LoVo (cell line): ENCODE measurements around the gene CD74.
"Not testable (repeated sequence)": the region's sequence is repeated elsewhere in the genome, so short reads cannot be mapped to it uniquely, and the experiment has no call there.

Experiments used
- DNase-seq: peaks from one replicate; pipeline ENCODE4 v3.0.0-alpha.2; 2016; ENCODE audit warnings: low spot score

CD74 gene

DNA sequence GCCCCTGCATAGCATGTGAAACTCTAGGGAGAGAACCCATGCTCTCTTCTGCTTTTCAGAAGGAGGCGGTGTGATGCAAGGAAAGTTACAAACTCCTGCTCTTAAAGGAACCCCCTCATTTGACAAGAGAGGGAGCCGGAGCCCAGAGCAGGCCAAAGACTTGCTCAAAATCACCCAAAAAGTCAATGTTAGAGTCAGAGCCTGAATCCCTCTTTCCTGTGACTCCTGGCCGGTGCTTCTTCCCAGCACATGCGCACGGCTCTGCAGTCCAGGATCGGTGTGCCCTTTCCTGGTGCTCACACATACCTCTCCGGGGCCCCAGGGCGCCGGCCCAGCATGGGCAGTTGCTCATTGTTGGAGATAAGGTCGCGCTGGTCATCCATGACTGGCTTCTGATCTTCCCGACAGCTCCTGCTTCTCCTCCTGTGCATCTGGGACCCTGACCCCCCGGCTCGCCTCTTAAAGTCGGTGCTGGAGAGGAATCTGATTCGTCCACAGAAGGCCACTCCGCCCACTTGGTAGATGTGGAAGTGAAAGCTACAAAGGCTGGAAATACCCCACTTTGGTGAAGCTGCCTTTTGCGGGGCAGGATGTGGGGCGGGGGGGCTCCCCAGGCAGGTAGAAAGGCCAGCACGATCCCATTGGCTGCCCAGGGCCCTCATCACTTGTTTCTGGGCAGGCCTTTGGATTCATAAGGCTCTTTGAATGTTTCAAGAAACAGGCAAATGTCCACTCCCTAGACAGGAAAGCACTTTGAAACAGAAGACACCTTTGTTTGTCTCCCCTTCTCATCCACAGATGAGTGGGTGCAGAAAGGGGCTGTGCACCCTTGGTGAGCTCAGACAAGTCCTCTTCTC lies at the start of gene CD74:
Gene CD74, minus strand, starts transcription at position 592 of the 857 bp plus-strand sequence. Its CDS starts 161 bp downstream, at position 431.
- no peak for DNase-seq

DNA sequence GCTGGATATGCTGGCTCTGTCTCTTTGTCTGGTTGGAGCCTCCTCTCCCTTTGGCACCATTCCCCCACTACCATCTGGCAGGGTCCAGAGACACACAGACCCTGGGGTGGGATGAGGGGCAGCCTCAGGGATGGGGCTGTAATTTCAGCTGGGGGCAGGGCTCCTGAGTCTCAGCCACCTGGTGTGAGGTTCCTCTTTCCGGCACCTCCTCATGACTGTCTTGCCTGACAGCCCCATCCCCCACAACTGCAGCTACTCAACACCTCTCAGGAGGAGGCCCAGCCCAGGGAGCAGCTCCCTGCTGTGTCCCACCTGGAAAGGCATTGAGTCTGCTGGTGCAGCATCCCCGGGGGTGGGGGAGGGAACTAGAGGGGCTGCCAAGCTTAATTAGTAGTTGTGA lies 48.5 kb upstream of the CD74 start:
- no peak for DNase-seq

DNA sequence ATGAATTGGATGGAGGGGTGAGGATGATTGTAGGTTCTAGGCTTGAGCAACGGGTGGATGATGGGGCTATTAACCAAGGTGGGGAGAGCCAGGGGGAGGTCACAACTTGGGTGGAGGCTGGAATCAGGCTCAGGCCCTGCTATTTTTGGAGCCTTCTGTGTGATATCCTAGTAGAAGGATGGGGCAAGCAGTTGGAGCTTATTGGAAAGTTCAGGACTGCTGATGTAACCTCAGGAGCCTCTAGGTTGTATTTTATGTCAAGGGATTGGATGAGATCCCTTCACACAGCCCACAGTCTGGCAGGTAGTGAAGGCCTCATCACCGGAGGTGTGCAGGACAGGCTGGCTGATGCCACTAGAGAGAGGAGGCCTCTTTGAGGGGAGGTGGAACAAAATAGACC lies 48.1 kb upstream of the CD74 start:
- DNase-seq = no peak

- peak; percentile 86 for DNase-seq
These were observed 46.3 kb upstream of the CD74 start for GRCh38 chr5:150458802-150459557.

DNA sequence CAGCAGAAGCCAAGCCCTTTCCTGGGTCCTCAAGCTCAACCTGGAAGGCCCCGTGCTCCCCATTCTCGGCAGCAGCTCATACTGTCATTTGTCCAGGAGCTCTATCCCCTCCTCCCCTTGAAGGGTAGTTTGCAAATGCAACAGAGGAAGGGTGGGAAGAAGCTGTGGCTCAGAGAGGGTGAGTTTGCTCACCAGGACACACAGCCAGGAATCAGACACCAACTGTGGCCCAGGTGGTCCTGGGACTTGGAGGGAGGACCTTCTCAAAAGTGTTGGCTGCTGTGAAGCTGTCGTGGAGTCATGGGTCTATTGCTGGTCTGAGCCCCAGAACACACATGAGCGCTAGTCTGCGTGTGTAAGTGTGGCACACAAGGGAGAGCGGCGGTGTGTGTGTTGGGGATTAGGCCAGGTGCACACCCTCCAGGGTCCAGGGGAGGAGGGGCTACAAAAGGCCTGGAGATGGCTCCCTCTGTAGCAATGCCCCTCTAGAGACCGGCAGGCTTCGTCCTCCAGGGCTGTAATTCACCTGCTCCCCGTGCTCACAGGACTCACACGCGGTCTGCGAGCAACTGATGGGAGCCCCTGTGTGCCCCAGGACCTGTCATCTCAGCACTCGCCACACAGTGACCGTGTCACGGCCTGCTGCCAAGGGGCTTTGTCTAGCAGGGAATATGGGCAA lies 45.0 kb upstream of the CD74 start:
- DNase-seq = no peak

DNA sequence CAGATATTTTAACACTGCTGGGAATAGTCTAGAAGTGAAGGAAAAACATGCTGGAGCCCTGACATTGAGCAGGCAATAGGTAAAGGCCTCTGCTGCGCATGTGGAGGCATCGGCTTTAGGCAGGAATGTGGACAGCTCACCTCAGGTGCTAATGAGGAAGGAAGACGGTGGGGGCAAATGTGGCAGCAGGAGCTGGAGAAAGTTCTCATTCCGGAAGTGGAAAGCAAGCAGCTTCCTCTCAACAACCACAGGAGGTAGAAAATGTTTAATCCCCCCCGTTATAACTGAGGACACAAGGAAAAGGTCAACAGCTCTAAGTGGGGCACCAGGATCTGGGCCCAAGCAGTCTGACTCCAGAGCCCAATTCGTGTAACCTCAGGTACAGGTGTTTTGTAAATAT lies 44.4 kb upstream of the CD74 start:
- no peak for DNase-seq

GRCh38 chr5:150454492-150455229 lies 42.0 kb upstream of the CD74 start:
- no peak for DNase-seq

GRCh38 chr5:150454027-150454426 lies 41.3 kb upstream of the CD74 start:
- not testable (repeated sequence) for DNase-seq

GRCh38 chr5:150452914-150453313 lies 40.2 kb upstream of the CD74 start:
- DNase-seq = no peak

DNA sequence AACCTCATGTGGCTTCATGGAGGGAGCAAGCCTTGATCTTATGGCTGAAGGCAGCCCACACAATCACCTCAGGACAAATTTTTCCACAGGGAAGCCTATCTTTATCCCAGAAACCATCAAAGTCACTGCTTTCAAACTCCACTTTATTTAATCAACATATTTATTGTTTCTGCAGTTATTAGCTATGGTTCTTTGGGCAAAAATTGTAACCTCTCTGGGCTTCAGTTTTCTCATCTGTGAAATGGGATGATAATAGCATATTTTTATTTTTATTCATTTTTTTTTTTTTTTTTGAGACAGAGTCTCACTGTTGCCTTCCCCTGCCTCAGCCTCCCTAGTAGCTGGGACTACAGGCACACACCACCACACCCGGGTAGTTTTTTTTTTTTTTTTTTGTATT lies 38.9 kb upstream of the CD74 start:
- DNase-seq = no peak

GRCh38 chr5:150449517-150450339 lies 37.0 kb upstream of the CD74 start, which contains the start of gene RPS14:
Gene RPS14 (minus strand): TSS chr5:150449739. CDS start chr5:150447733, 2,006 bp downstream.
- DNase-seq = peak; percentile 95

DNA sequence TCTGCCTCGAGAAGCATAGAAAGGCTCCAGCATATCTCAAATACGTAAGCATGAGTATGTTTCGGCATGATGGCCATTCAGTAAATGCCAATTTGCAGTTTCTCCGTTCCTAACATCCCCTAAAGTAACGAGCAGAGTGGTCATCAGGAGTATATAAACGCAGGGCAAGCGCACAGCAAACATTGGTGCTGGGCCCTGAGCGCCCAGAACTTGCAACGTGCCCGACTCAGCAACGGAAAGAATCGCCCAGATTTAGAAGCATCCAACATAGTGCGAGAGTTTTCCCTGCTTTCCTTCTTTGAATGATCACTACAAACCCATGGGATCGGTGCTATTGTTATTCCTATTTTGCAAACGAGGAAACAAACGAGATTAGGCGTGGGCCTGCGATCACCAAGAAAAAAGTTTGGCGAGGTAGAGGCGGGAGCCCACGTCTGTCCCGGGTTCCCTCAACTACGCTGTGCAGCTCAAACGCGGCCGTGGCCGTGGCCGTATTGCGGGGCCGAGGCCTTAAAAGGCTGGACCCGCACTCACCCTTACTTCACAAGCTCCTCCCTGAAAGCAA lies 36.3 kb upstream of the CD74 start:
- peak; percentile 12 for DNase-seq

DNA sequence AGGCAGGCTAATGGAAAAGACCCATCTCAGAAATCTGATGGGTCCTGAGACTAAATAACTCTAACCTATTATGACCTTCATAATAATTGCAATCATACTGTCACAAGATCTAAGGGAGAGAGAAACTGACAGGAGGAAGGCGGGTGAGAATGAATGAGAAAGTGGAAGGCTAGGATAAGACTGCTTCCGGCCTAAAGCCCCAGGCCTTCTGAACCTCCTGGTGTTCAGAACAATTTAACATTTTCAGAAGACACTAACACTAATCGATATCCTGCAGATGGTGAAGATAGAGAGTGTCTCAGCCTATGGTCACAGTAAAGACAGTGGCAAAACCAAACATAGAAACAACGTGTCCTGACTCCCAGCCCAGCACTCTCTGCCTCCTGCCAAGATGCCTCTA lies 35.6 kb upstream of the CD74 start:
- DNase-seq = no peak

DNA sequence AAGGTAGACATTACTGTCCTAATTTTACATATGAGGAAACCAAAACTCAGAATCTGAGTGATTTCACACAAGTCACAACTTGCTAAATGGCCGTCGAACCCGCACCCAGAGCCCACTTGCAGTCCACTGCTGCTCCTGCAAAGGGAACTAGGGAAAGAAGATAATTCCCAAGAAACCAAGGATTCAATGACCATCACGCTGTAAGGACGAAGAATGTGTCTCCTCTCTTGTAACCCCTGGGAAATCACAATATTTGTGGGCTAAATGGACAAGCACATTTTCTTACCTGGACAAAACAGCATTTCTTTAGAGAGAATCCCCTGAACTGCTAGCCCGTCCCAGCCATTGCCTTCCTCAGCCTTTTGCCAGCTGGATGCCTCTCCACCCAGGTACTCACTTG lies 34.5 kb upstream of the CD74 start:
- no peak for DNase-seq

- DNase-seq = no peak
These were observed 33.9 kb upstream of the CD74 start for GRCh38 chr5:150446583-150446982.

DNA sequence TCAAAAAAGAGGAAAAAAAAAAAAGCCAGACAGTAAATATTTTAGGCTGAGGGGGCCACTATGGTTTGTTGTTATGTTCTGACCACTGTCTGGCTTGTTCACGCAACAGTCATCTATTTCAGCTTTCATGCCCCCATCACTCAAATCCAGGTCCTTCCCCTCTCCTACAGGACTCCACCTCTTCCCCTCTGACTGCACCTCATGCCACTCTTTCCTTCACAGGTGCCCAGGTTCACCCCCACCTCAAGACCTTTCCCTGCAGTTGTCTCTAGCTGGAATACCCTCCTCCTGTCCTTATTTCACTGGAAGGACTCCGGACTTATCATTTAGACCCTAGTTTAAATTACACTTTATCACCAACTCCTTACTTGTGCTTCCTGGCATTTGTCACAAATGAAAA lies 33.4 kb upstream of the CD74 start:
- DNase-seq = no peak

DNA sequence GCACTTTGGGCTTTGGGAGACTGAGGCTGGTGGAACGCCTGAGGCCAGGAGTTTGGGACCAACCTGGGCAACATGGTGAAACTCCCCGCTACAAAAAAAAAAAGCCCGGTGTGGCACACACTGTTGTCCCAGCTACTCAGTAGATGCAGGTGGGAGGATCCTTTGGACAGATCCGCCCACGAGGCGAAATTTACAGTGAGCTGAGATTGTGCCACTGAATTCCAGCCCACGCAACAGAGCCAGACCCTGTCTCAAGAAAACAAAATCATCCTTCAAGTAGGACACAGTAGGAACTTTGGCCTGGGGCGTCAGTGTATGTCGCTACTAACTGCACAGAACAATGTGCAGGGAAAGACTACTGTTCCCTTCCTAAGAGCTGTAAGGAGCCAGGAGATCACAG lies 32.1 kb upstream of the CD74 start:
- DNase-seq = no peak

GRCh38 chr5:150443242-150444075 lies 30.7 kb upstream of the CD74 start:
- peak; percentile 10 for DNase-seq

- DNase-seq = no peak
These were observed 30.0 kb upstream of the CD74 start for GRCh38 chr5:150442699-150443080.
